G401 (cell line): ENCODE data around the gene RERE. TPM values are rescaled to one million over a fixed set of nuclear protein-coding genes. Genes with fewer than 3 reads are reported as not detected.

Experiments
- DNase-seq: peaks from one replicate; pipeline ENCODE4 v3.0.0-alpha.2; 2015; ENCODE audit warnings: low spot score
- in situ Hi-C: cut with HindIII; loops from 2 replicates; pipeline ENCODE4 v1.10.0; 2016; ENCODE audit warnings: low sequenced_read_pairs, mixed read lengths
- total RNA-seq: library from RNA; depleted of rRNA; stranded (reverse); fragments of >200 nt; shearing (Covaris generic); gene quantifications from 2 replicates; pipeline ENCODE4 v1.2.3, GENCODE V29; 2014; rRNA removed

Gene RERE
- 22.6 and 57.3 TPM in 2 replicates for total RNA-seq

DNA sequence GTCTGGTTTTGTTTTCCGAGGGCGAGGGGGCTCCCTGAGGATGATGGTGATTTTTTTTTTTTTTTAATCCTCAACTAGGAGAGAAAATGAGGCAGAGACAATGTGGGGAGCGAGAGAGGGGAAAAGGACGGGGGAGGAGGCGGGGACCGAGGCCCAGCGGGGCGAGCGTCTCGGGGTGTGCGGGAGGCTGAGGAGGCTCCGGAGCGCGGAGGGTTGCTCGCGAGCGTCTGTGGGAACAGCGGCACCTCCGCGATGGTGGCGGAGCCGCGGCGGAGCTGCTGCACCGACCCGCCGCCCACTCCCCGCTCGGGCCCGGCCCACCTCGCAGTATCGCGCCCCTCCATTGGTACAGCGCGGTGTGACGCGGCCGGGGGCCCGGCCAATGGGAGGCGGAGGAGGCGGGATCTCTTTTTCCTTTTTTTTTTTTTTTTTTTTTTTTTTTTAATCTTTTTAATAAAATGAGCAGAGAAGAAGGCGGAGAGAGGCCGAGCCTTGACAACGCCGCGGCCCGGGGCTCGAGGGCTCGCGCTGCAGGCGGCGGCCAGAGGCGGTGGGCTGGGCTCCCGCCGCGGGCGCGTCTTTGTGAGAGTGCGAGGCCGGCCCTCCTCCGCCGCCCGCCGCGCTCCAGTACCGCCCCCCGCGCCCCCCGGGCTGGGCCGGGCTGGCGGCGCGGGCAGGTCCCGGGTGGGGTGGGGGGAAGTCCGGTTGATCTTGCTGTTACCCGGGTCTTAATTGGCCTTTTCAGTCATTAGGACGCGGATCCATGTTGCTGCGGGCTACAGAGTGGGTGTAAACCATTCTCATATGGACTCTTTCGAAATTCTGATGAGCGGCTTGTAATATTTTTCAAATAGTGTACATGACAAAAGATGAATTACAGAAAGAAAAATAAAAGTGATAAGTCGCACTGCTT, at the start of gene RERE:
Gene RERE (minus strand): TSS at position 229 of the 913 bp plus-strand sequence.
- peak; percentile 91 for DNase-seq
- in situ Hi-C loops = no loop called here

DNA sequence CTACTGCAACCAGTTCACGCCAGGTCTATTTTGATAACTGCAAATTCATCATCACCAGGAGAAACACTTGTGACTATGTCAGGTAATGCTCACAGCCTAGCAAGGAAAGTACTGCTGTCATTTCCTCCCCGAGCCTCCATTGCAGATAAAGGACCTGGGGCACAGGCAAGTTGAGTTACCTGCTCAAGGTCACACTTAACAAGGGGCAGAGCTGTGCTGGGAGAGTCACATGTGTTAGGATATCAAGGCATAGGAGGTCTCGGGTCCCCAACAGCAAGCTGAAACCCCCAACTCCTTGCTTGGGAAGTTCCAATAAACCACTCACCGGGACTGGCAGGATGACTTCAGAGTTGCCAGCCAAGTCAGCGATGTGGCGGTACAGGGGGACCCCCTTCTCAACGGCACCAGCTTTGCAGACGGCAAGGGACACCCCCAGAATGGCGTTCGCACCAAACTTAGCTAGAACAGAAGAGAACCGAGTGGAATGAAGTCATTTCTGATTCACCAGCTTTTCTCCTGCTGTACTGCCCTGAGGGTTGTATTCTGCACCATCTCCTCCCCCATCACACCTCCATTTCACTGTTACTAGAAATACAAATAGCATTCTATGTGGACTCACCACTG, 49.5 kb upstream of the RERE start:
- DNase-seq = no peak
- in situ Hi-C loops = no loop called here

DNA sequence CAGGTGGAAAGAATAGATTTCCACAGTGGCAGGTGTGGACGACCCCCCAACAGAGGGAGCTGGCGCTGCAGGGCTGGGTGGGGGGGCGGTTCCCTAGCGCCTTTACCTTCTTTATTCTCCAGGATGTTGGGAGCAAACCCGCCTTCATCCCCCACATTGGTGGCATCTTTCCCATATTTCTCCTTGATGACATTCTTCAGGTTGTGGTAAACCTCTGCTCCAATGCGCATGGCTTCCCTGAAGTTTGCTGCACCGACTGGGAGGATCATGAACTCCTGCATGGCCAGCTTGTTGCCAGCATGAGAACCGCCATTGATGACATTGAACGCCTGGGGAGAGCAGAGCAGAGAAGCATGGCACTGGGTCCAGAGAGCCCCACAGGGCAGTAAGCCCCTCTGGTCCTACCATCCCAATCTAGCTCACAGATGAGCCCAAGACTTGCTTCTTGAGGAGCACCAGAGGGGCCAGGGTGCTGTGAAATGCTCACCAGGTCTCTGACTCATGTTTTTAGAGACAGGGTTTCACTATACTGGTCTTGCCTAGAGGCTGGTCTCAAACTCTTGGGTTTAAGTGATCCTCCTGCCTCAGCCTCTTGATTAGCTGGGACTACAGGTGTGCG, 48.8 kb upstream of the RERE start:
- no peak for DNase-seq
- in situ Hi-C loops = no loop called here

- in situ Hi-C loops = no loop called here
- no peak for DNase-seq
Observed at GRCh38 chr1:8864713-8865344, 47.4 kb upstream of the RERE start.

GRCh38 chr1:8863794-8864233, 46.4 kb upstream of the RERE start:
- in situ Hi-C loops = no loop called here
- no peak for DNase-seq

GRCh38 chr1:8863138-8863537, 45.7 kb upstream of the RERE start:
- in situ Hi-C loops = no loop called here
- no peak for DNase-seq

- in situ Hi-C loops = no loop called here
- DNase-seq = peak; percentile 34
Observed at GRCh38 chr1:8862528-8862927, 45.1 kb upstream of the RERE start.

DNA sequence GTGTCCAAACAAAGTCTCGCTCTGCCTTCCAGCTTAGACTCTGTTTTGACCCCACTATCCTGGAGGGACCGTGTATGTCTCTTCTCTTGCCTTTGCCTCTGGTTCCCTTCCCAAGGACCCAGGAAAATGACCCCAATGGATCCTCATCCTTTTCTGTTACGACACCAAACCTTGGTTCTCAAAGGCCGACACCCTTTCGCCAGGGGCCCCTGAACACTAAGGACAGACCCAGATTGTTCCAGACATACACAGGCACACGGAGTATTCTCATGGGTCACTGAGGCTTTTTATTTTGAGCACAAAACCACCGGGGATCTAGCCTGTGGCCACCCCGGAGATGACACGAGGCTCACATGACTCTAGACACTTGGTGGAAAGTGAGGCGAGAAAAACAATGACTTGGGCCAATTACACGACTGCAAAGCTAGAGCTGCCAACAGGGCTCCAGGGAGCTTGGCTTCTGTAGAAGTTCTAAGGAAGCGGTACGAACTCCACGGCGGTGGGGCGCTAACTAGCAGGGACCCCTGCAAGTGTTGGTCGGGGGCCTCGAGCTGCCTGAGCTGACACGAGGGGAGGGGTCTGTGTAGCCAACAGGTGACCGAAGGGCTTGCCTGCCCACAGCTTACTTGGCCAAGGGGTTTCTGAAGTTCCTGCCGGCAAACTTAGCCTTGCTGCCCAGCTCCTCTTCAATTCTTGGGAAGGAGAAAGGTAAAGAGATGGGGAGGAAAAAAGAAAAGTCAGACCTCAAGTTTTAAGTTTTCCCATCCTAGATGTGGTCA, 43.5 kb upstream of the RERE start:
- peak; percentile 23 for DNase-seq
- in situ Hi-C loops = no loop called here

DNA sequence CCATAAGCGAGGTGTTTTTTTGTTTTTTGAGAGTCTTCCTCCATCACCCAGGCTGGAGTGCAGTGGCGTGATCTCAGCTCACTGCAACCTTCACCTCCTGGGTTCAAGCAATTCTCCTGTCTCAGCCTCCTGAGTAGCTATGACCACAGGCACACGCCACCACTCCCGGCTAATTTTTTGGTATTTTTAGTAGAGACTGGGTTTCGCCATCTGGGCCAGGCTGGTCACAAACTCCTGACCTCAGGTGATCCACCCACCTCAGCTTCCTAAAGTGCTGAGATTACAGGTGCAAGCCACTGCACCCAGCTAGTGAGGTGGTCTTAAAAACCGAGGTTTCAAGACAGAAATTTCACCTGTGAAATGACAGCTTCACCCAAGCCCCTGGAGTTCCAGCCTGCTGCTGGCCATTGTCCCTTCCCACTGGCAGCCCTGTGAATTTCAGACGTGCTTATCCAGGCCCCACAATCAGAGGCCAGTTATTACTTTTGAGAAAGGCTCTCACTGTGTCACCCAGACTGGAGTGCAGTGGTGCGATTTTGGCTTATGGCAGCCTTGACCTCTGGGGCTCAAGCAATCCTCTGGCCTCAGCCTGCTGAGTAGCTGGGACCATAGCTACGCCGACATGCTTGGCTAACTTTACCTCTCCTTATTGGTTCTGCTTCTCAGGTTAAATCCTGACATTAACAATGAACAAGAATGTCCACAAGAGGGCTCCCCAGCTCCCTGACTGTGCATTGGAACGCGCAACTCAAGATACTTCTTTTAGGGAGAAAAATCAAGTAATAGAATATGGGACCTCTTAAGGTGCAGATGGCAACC, 41.7 kb upstream of the RERE start:
- in situ Hi-C loops = no loop called here
- peak; percentile 78 for DNase-seq

DNA sequence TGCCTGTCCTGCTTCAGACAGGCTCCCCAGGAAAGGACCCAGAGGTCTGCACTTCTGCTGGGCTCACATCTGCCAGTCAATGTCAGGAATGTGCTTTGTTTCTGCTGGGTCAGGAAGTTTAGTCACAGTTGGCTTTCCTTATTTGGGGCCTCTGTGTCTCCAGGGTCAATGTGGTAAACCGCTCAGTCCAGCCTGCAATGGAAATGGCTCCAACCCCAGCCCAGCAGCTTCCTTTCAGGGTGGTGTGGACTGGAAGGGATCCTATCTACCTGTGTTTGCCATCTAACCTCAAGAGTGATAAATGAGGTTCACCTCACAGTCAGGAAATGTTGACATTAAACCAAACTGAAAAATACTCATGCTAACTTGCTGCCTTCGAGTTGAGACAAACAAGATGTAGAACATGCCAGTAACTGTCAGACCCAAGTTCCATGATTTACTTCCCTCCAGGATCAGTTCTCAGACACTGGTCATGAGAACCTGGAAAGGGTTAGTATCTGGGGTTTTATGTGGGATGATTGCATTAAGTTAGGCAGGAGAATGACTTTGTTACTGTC, 40.8 kb upstream of the RERE start:
- in situ Hi-C loops = no loop called here

DNA sequence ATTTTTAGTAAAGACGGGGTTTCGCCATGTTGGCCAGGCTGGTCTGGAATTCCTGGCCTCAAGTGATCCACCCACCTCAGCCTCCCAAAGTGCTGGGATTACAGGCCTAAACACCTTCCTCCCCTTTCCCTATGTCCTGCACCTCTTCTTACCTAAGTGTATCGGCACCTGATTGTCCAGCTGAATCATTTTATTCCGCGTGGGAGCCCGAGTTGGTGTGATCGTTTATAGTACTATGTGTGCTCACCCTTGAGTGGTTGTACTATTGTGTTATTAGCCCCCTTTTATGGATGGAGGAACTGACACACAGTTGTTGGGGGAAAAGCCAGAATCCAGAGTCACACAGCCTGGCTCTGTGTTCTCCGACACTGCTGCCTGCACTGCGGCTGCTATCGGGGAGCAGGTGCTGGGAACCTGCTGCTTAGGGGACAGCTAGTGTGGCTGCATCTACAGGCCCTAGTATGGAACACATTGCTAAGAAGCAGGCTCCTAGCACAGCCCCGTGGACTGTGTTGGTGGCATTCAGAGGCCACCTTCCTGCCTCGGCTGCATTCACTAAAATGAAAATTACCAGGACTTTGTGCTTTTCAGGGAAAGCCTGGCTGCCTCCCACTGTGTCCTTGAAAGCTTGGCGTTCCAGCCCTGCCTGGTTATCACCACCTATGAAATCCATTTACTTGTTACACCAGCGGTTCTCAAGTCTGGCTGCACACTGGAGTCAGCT, 39.4 kb upstream of the RERE start:
- no peak for DNase-seq
- in situ Hi-C loops = no loop called here

More for the DNA sequence above, 40.8 kb upstream of the RERE start:
- DNase-seq = no peak

DNA sequence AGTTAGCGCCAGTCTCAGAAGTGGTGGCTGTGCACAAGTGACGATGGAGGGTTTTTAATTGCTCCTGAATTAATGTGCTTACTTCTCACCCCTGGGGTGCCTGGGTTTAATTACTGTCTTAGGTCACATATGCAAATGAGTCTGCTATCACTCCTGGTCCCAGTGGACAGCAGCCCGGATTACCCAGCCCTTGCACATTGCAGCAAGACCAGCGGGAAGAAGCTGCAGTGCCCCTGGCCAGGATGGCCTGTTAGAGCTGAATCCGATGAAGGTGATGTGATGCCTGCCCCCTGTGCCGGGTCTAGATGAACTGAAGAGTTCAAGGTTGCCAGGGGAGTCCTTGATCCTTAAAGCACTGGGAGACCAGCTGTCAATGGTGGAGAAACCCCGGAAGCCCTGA, 36.8 kb upstream of the RERE start:
- no peak for DNase-seq
- in situ Hi-C loops = no loop called here

- no peak for DNase-seq
- in situ Hi-C loops = no loop called here
Observed at GRCh38 chr1:8851060-8851459, 33.6 kb upstream of the RERE start.

GRCh38 chr1:8848663-8849386, 31.4 kb upstream of the RERE start:
- in situ Hi-C loops = no loop called here
- DNase-seq = peak; percentile 93

DNA sequence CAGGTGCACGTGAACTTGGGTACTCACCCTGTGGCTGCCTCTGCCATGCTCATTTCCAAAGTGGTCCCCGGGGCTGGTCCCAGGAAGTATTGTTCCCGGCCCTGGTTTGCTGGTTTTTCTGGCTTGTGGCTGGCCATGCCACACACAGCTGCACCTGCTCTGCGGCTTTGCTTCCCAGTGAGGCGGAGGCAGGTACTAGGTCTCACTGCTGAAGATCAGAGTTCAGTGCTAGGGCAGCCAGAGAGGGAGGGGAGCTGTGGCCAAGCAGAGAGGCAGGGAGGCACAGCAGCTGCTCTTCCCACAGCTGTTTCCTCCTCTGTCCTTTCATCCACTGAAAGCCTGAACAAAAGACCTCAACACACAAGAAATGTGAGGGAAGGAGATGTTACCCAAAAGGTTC, 30.6 kb upstream of the RERE start:
- in situ Hi-C loops = no loop called here
- DNase-seq = no peak

DNA sequence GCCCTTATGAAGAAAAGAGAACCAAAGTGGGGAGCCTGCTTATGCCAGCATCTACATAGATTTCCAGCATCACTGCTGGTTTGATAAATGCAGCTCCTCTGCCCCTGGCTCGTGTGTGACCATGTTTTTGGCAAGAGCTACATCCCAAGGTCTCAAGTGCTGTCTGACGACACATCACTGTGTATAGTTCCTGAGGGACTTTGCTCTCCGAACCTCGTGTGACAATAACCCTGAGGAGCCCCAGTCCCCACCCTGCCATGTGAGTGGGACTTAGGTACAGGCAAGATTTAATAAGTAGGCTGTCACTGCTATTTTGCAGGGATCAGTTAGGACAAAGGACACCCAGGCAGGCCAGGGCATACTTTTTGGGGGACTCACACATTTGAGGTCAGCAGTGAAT, 28.8 kb upstream of the RERE start:
- DNase-seq = no peak
- in situ Hi-C loops = no loop called here
